IPS-11a (cell line): ENCODE data around the gene ORAI1.

Experiments used
- H3K4me3 ChIP-seq: one replicate; pipeline ENCODE4 v1.5.1; 2013; ENCODE audit warnings: low read depth, low read length, control low read depth

ORAI1 gene

DNA sequence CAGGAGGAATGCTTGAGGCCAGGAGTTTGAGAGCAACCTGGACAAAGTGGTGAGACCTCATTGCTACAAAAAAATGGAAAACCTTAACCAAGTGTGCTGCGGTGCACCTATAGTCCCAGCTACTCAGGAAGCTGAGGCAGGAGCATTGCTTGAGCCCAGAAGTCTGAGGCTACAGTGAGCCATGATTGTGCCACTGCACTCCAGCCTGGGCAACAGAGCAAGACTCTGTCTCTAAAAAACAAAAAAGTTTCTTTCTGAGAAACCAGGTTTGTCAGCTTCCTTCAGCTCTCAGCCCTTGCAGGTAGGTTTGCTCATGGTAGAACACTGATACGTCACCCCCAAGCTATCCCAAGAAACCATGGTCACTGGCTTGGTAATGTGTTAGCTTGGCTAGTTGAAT, 63.1 kb downstream of the ORAI1 start:
- no peak overlapping the region for H3K4me3 ChIP-seq
